C4-2B (cell line): ENCODE measurements around the gene DIABLO.

ENCODE experiments used
- CTCF ChIP-seq: fragments of 450-650 bp; conservative IDR thresholded peaks from 2 replicates; pipeline ENCODE4 v1.5.1; 2017; ENCODE audit warnings: mild to moderate bottlenecking
- ZFX ChIP-seq: fragments of 450-650 bp; IDR thresholded peaks from 2 replicates; pipeline ENCODE4 v1.6.1; 2017

- TF ChIP-seq CTCF (no peak), ZFX (no peak)
Observed at GRCh38 chr12:122192441-122192840, 33.4 kb downstream of the DIABLO start.
